Upper lobe of left lung (tissue), 6 donors: ENCODE measurements around the gene PTPRD. TPM values are rescaled to one million over a fixed set of nuclear protein-coding genes. Genes with fewer than 3 reads are reported as not detected.
A peak's percentile ranks its signal among the peaks of the same experiment; 100 is the strongest.

Experiments
- ATAC-seq, 2 donors: fragments of 200-7000 bp; cut with Tn5 transposase; one replicate each; pipeline ENCODE4 v1.9.1; 2022; ENCODE audit warnings: mild to moderate bottlenecking in 2 of 2, moderate library complexity in 2 of 2; ENCODE audit not compliant: low FRiP score in 2 of 2
- DNase-seq, 2 donors: peaks; one replicate each; pipeline ENCODE4 v3.0.0-alpha.2; 2019 to 2020
- H3K27ac ChIP-seq, 4 donors: fragments of 200-600 bp; sonication (generic); one replicate each; pipeline ENCODE4 v1.5.1; 2016 to 2019
- H3K27me3 ChIP-seq, 4 donors: fragments of 200-600 bp; sonication (generic); one replicate each; pipeline ENCODE4 v1.5.1; 2017 to 2019
- H3K36me3 ChIP-seq, 4 donors: fragments of 200-600 bp; sonication (generic); one replicate each; pipeline ENCODE4 v1.5.1; 2016 to 2019
- H3K4me1 ChIP-seq, 4 donors: fragments of 200-600 bp; sonication (generic); one replicate each; pipeline ENCODE4 v1.5.1; 2018 to 2019
- H3K4me3 ChIP-seq, 4 donors: fragments of 200-600 bp; sonication (generic); one replicate each; pipeline ENCODE4 v1.5.1; 2017 to 2019; ENCODE audit warnings: mild to moderate bottlenecking in 2 of 4, moderate library complexity in 1 of 4
- H3K9me3 ChIP-seq, 4 donors: fragments of 200-600 bp; sonication (generic); one replicate each; pipeline ENCODE4 v1.5.1; 2018 to 2019
- CTCF ChIP-seq, 6 experiments: fragments of 450-650 bp in 4 of 6; fragments of 200-600 bp in 2 of 6; sonication (generic) in 2 of 6; IDR thresholded peaks; one replicate each; pipeline ENCODE4 v1.5.1; 2016 to 2019; ENCODE audit warnings: antibody characterized with exemption in 6 of 6
- EP300 ChIP-seq, 4 donors: sonication (generic); formaldehyde crosslinking; IDR thresholded peaks; one replicate each; pipeline ENCODE4 v1.5.1; 2017; ENCODE audit warnings: antibody characterized with exemption in 4 of 4, control low read depth in 2 of 4
- POLR2A ChIP-seq, 4 donors: fragments of 450-650 bp; IDR thresholded peaks; one replicate each; pipeline ENCODE4 v1.5.1; 2016 to 2017; ENCODE audit warnings: antibody characterized with exemption in 4 of 4, mild to moderate bottlenecking in 2 of 4
- POLR2AphosphoS5 ChIP-seq, 2 donors: sonication (generic); formaldehyde crosslinking; IDR thresholded peaks; one replicate each; pipeline ENCODE4 v1.5.1; 2017; ENCODE audit warnings: antibody characterized with exemption in 2 of 2
- WGBS, 2 donors: methylation state at CpG; one replicate each; pipeline ENCODE4 v1.1.5; 2017 to 2018; 5-methylcytosine and 5-hydroxymethylcytosine counted together
- total RNA-seq, 6 donors: library from RNA; depleted of rRNA in 4 of 6; stranded (reverse); fragments of >200 nt in 4 of 6; gene quantifications; one replicate each; pipeline versions ENCODE4 v1.1.0 to v1.2.1, GENCODE V29; 2016 to 2021
- donor health status: DM: no; HTN: no; CAD: no; lungs with moderate emphysema.
- donor health status: DM: no; HTN: yes; CAD: no; lungs with severe emphysema.

The PTPRD gene
- total RNA-seq, 6 donors from 2014 or later: 7.4 to 46.1 (median 14.5) TPM

GRCh38 chr9:8605096-8605495 is 2007.7 kb downstream of the PTPRD start:
- H3K4me1 ChIP-seq: no peaks in the 10 kb centered on the region
- no peaks in the 10 kb centered on the region for H3K27me3 ChIP-seq
- H3K9me3 ChIP-seq: no peaks in the 10 kb centered on the region
- no peak overlapping the region for H3K27ac ChIP-seq
- WGBS, 2 donors: 85 to 94% methylated on average over 2 of the region's 2 CpGs
- H3K36me3 ChIP-seq: no peaks in the 10 kb centered on the region
- H3K4me3 ChIP-seq: no peak overlapping the region
- no peak for TF ChIP-seq POLR2A (IDR thresholded peaks at IDR 0.05)
- TF ChIP-seq POLR2AphosphoS5 (IDR thresholded peaks at IDR 0.05): no peak
- TF ChIP-seq CTCF (IDR thresholded peaks at IDR 0.05): no peak
- TF ChIP-seq EP300 (IDR thresholded peaks at IDR 0.05): no peak
- DNase-seq (no peak), ATAC-seq (no peak)

GRCh38 chr9:8604201-8604600 is 2008.6 kb downstream of the PTPRD start:
- no peak overlapping the region for H3K4me3 ChIP-seq
- H3K4me1 ChIP-seq: no peaks in the 10 kb centered on the region
- no peak for ATAC-seq
- H3K36me3 ChIP-seq: no peaks in the 10 kb centered on the region
- H3K9me3 ChIP-seq: no peaks in the 10 kb centered on the region
- H3K27me3 ChIP-seq: no peaks in the 10 kb centered on the region
- H3K27ac ChIP-seq: no peak overlapping the region
- TF ChIP-seq CTCF (IDR thresholded peaks at IDR 0.05): no peak
- no peak for TF ChIP-seq EP300 (IDR thresholded peaks at IDR 0.05)
- no peak for TF ChIP-seq POLR2AphosphoS5 (IDR thresholded peaks at IDR 0.05)
- TF ChIP-seq POLR2A (IDR thresholded peaks at IDR 0.05): no peak
- DNase-seq: no peak
- 78 to 83% methylated on average over 1 of the region's 1 CpG for WGBS, 2 donors

GRCh38 chr9:8600914-8601680 is 2011.7 kb downstream of the PTPRD start:
- ATAC-seq (peak; percentile 53 to 54), DNase-seq (no peak)
- Histone ChIP-seq H3K36me3 (no peaks in the 10 kb centered on the region), H3K4me3 (no peak overlapping the region), H3K27ac (no peak overlapping the region), H3K9me3 (no peaks in the 10 kb centered on the region), H3K4me1 (no peaks in the 10 kb centered on the region), H3K27me3 (no peaks in the 10 kb centered on the region)
- 84 to 94% methylated on average over 3 to 4 of the region's 4 CpGs for WGBS, 2 donors
- TF ChIP-seq EP300 (IDR thresholded peaks at IDR 0.05) (no peak), POLR2AphosphoS5 (IDR thresholded peaks at IDR 0.05) (no peak), CTCF (IDR thresholded peaks at IDR 0.05) (no peak), POLR2A (IDR thresholded peaks at IDR 0.05) (no peak)

GRCh38 chr9:8599937-8600336 is 2012.9 kb downstream of the PTPRD start:
- TF ChIP-seq EP300 (IDR thresholded peaks at IDR 0.05) (no peak), POLR2AphosphoS5 (IDR thresholded peaks at IDR 0.05) (no peak), CTCF (IDR thresholded peaks at IDR 0.05) (no peak), POLR2A (IDR thresholded peaks at IDR 0.05) (no peak)
- H3K4me1 ChIP-seq: no peaks in the 10 kb centered on the region
- DNase-seq (no peak), ATAC-seq (peak in 1 of 2 donors; percentile 19)
- no peak overlapping the region for H3K27ac ChIP-seq
- H3K9me3 ChIP-seq: no peaks in the 10 kb centered on the region
- no peaks in the 10 kb centered on the region for H3K27me3 ChIP-seq
- WGBS, 2 donors: 93 to 100% methylated on average over 4 to 5 of the region's 5 CpGs
- no peaks in the 10 kb centered on the region for H3K36me3 ChIP-seq
- H3K4me3 ChIP-seq: no peak overlapping the region

- Histone ChIP-seq H3K4me3 (no peak overlapping the region), H3K27me3 (no peaks in the 10 kb centered on the region), H3K27ac (no peak overlapping the region), H3K36me3 (no peaks in the 10 kb centered on the region), H3K9me3 (no peaks in the 10 kb centered on the region), H3K4me1 (no peaks in the 10 kb centered on the region)
- 83 to 85% methylated on average over 4 of the region's 4 CpGs for WGBS, 2 donors
- DNase-seq (no peak), ATAC-seq (no peak)
- no peak for TF ChIP-seq POLR2A (IDR thresholded peaks at IDR 0.05)
- TF ChIP-seq EP300 (IDR thresholded peaks at IDR 0.05): no peak
- TF ChIP-seq POLR2AphosphoS5 (IDR thresholded peaks at IDR 0.05): no peak
- no peak for TF ChIP-seq CTCF (IDR thresholded peaks at IDR 0.05)
Measured at GRCh38 chr9:8589476-8589875, 2023.3 kb downstream of the PTPRD start.
